HepG2 (cell line): ENCODE data around the gene PRELID2. TPM values are rescaled to one million over a fixed set of nuclear protein-coding genes. Genes with fewer than 3 reads are reported as not detected.
A peak's percentile ranks its signal among the peaks of the same experiment; 100 is the strongest.

ENCODE experiments used
- BRD4 ChIP-seq: sonication (generic); formaldehyde crosslinking; IDR thresholded peaks from 2 replicates; pipeline ENCODE4 v1.4.0; 2020; ENCODE audit warnings: missing genetic modification reagents
- DR1 ChIP-seq: sonication (generic); formaldehyde crosslinking; IDR thresholded peaks from 2 replicates; pipeline ENCODE4 v1.8.0; 2021; ENCODE audit warnings: mild to moderate bottlenecking, missing genetic modification reagents, inconsistent platforms
- EP300 ChIP-seq, 3 experiments: sonication (generic) in 1 of 3; formaldehyde crosslinking in 1 of 3; IDR thresholded peaks; 2 replicates each; pipeline versions ENCODE4 v1.5.1 to v1.6.1; 2011 to 2020; ENCODE audit warnings: low read depth in 2 of 3, low read length in 2 of 3, borderline replicate concordance in 1 of 3, improper control_type of control experiment in 1 of 3, mild to moderate bottlenecking in 1 of 3, missing genetic modification reagents in 1 of 3, moderate library complexity in 1 of 3
- GATAD2A ChIP-seq: IDR thresholded peaks from 2 replicates; pipeline ENCODE4 v1.6.1; 2016
- HNF4G ChIP-seq, 2 experiments: sonication (generic) in 1 of 2; formaldehyde crosslinking in 1 of 2; IDR thresholded peaks; 2 replicates each; pipeline versions ENCODE4 v1.4.0 to v1.6.1; 2011 to 2020; ENCODE audit warnings: borderline replicate concordance in 2 of 2, low read depth in 2 of 2, mild to moderate bottlenecking in 2 of 2, low read length in 1 of 2, missing genetic modification reagents in 1 of 2, moderate library complexity in 1 of 2
- KLF12 ChIP-seq: sonication (generic); formaldehyde crosslinking; IDR thresholded peaks from 2 replicates; pipeline ENCODE4 v1.4.0; 2020; ENCODE audit warnings: missing genetic modification reagents, borderline replicate concordance
- MLLT10 ChIP-seq: sonication (generic); formaldehyde crosslinking; IDR thresholded peaks from 2 replicates; pipeline ENCODE4 v1.4.0; 2020; ENCODE audit warnings: missing genetic modification reagents
- PCBP1 ChIP-seq: fragments of 200-400 bp; formaldehyde crosslinking; IDR thresholded peaks from 2 replicates; pipeline ENCODE4 v1.6.1; 2017; ENCODE audit warnings: mild to moderate bottlenecking, low read depth, low read length, borderline replicate concordance
- RXRA ChIP-seq: sonication (generic); formaldehyde crosslinking; IDR thresholded peaks from 2 replicates; pipeline ENCODE4 v1.5.1; 2020; ENCODE audit warnings: missing genetic modification reagents
- SOX13 ChIP-seq, 3 experiments: fragments of 450-650 bp in 1 of 3; sonication (generic) in 1 of 3; formaldehyde crosslinking in 1 of 3; IDR thresholded peaks in 2 of 3; conservative IDR thresholded peaks in 1 of 3; 2 replicates each; pipeline versions ENCODE4 v1.5.0 to v1.6.1; 2016 to 2020; ENCODE audit warnings: antibody characterized with exemption in 1 of 3, mild to moderate bottlenecking in 1 of 3, missing compliant biosample characterization in 1 of 3, missing genetic modification reagents in 1 of 3, moderate library complexity in 1 of 3
- YEATS4 ChIP-seq: sonication (generic); formaldehyde crosslinking; IDR thresholded peaks from 2 replicates; pipeline ENCODE4 v1.4.0; 2020; ENCODE audit warnings: missing genetic modification reagents, borderline replicate concordance
- ZBTB20 ChIP-seq: sonication (generic); formaldehyde crosslinking; IDR thresholded peaks from 2 replicates; pipeline ENCODE4 v1.8.1; 2023; ENCODE audit warnings: missing genetic modification reagents, low read depth, mild to moderate bottlenecking, borderline replicate concordance
- ZNF142 ChIP-seq: sonication (generic); formaldehyde crosslinking; IDR thresholded peaks from 2 replicates; pipeline ENCODE4 v1.4.0; 2020; ENCODE audit warnings: missing genetic modification reagents
- ZNF614 ChIP-seq: IDR thresholded peaks from 2 replicates; pipeline ENCODE4 v1.6.1; 2018; ENCODE audit warnings: missing biosample characterization, missing genetic modification reagents, inconsistent platforms, borderline replicate concordance
- ZNF879 ChIP-seq: sonication (generic); formaldehyde crosslinking; IDR thresholded peaks from 2 replicates; pipeline ENCODE4 v1.8.1; 2023; ENCODE audit warnings: missing genetic modification reagents
- polyA plus RNA-seq, 8 experiments: library from polyadenylated mRNA; depleted of rRNA in 3 of 8; stranded (reverse) in 7 of 8; unstranded in 1 of 8; fragments of >200 nt; fragmentation: Illumina TruSeq in 4 of 8; extraction: Trizol in 4 of 8; gene quantifications; 2 replicates each; pipeline versions ENCODE4 v1.2.1 to v1.2.3, GENCODE V29; 2011 to 2016; ENCODE audit warnings: low read depth in 4 of 8, missing spikeins in 1 of 8, mixed read lengths in 1 of 8; ENCODE audit not compliant: insufficient read depth in 1 of 8
- total RNA-seq, 5 experiments: library from RNA; depleted of rRNA; stranded (reverse); fragments of >200 nt; fragmentation: Illumina TruSeq; extraction: Trizol; gene quantifications; 2 replicates each; pipeline ENCODE4 v1.2.3, GENCODE V29; 2016; ENCODE audit warnings: low read depth in 1 of 5
- TF ChIP-seq, protein P1 (sequence below): sonication (generic); formaldehyde crosslinking; IDR thresholded peaks from 2 replicates; pipeline ENCODE4 v1.8.0; 2022; ENCODE audit warnings: low read depth, missing genetic modification reagents
- TF ChIP-seq, protein P2 (sequence below): IDR thresholded peaks from 2 replicates; pipeline ENCODE4 v1.6.1; 2016
- TF ChIP-seq, protein P3 (sequence below): sonication (generic); formaldehyde crosslinking; IDR thresholded peaks from 2 replicates; pipeline ENCODE4 v1.4.0; 2020; ENCODE audit warnings: mild to moderate bottlenecking, missing genetic modification reagents
- TF ChIP-seq, protein P4 (sequence below): sonication (generic); formaldehyde crosslinking; IDR thresholded peaks from 2 replicates; pipeline ENCODE4 v1.4.0; 2020; ENCODE audit warnings: mild to moderate bottlenecking, missing genetic modification reagents

PRELID2 gene
- total and polyA plus RNA-seq, 2 of the 13 experiments (the other 11 are each of a cell fraction or from before 2014, with no cell fraction given), result 10.0 to 22.9 TPM

GRCh38 chr5:145863003-145863402 lies 27.9 kb upstream of the PRELID2 start (continued):
- TF ChIP-seq ZNF142 (CRISPR knock-in tag), result no peak
- no peak for TF ChIP-seq HNF4G (IDR thresholded peaks at IDR 0.05; ENCODE audit: borderline replicate concordance, low read depth, low read length)
- no peak for TF ChIP-seq HNF4G (CRISPR knock-in tag; IDR thresholded peaks at IDR 0.05; ENCODE audit: borderline replicate concordance, low read depth)
- TF ChIP-seq PCBP1, result no peak
- TF ChIP-seq SOX13 (IDR thresholded peaks at IDR 0.05), result no peak
- TF ChIP-seq SOX13 (CRISPR knock-in tag; conservative IDR thresholded peaks at IDR 0.05 in 1 of 2, IDR thresholded peaks at IDR 0.05 in 1 of 2), result peak in 1 of 2 experiments; percentile 49; a peak in 1 of 4 replicates
- no peak for TF ChIP-seq ZNF614 (CRISPR knock-in tag)
- 0 out of 4 replicates have a peak, but pooled peaks of 1 of the 2 experiments have one; percentile 9 for TF ChIP-seq EP300 (IDR thresholded peaks at IDR 0.05; ENCODE audit: low read depth in 2 of 2, low read length in 2 of 2)
- TF ChIP-seq EP300 (CRISPR knock-in tag; IDR thresholded peaks at IDR 0.05; ENCODE audit: borderline replicate concordance), result no peak
- TF ChIP-seq KLF12 (CRISPR knock-in tag), result no peak
- TF ChIP-seq YEATS4 (CRISPR knock-in tag), result 0 out of 2 replicates have a peak, but pooled peaks have one; percentile 21
- no peak for TF ChIP-seq ZBTB20
- TF ChIP-seq, protein P1, sequence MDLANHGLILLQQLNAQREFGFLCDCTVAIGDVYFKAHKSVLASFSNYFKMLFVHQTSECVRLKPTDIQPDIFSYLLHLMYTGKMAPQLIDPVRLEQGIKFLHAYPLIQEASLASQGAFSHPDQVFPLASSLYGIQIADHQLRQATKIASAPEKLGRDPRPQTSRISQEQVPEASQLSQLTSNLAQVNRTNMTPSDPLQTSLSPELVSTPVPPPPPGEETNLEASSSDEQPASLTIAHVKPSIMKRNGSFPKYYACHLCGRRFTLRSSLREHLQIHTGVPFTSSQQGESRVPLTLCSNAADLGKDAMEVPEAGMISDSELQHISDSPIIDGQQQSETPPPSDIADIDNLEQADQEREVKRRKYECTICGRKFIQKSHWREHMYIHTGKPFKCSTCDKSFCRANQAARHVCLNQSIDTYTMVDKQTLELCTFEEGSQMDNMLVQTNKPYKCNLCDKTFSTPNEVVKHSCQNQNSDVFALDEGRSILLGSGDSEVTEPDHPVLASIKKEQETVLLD (CRISPR knock-in tag), result no peak
- no peak for TF ChIP-seq BRD4 (CRISPR knock-in tag)
- TF ChIP-seq, protein P2, sequence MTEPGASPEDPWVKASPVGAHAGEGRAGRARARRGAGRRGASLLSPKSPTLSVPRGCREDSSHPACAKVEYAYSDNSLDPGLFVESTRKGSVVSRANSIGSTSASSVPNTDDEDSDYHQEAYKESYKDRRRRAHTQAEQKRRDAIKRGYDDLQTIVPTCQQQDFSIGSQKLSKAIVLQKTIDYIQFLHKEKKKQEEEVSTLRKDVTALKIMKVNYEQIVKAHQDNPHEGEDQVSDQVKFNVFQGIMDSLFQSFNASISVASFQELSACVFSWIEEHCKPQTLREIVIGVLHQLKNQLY (CRISPR knock-in tag), result no peak
- TF ChIP-seq ZNF879, result no peak
- TF ChIP-seq RXRA, result no peak
- TF ChIP-seq DR1 (CRISPR knock-in tag), result no peak
- TF ChIP-seq, protein P3, sequence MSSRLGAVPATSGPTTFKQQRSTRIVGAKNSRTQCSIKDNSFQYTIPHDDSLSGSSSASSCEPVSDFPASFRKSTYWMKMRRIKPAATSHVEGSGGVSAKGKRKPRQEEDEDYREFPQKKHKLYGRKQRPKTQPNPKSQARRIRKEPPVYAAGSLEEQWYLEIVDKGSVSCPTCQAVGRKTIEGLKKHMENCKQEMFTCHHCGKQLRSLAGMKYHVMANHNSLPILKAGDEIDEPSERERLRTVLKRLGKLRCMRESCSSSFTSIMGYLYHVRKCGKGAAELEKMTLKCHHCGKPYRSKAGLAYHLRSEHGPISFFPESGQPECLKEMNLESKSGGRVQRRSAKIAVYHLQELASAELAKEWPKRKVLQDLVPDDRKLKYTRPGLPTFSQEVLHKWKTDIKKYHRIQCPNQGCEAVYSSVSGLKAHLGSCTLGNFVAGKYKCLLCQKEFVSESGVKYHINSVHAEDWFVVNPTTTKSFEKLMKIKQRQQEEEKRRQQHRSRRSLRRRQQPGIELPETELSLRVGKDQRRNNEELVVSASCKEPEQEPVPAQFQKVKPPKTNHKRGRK (CRISPR knock-in tag), result no peak
- 0 out of 2 replicates have a peak, but pooled peaks have one; percentile 41 for TF ChIP-seq GATAD2A (CRISPR knock-in tag)
- TF ChIP-seq MLLT10 (CRISPR knock-in tag), result no peak
- TF ChIP-seq, protein P4, sequence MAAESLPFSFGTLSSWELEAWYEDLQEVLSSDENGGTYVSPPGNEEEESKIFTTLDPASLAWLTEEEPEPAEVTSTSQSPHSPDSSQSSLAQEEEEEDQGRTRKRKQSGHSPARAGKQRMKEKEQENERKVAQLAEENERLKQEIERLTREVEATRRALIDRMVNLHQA (CRISPR knock-in tag), result no peak
